ENCODE results near the gene STK31. TPM values are rescaled to one million over a fixed set of nuclear protein-coding genes. Genes with fewer than 3 reads are reported as not detected.
"Not testable (repeated sequence)": the region's sequence is repeated elsewhere in the genome, so short reads cannot be mapped to it uniquely, and the experiment has no call there.

Gene STK31
- total and polyA plus RNA-seq, 8 donors = 0.28 to 1.2 (median 0.71) TPM

- FAIRE-seq (no peak), DNase-seq (no peak), ATAC-seq (no peak)
- H3K4me3 ChIP-seq = no peak overlapping the region
- H3K9me3 ChIP-seq = no peaks in the 10 kb centered on the region
- intact Hi-C loops (cut with DNase I) = no loop called here
- TF ChIP-seq CTCF (IDR thresholded peaks at IDR 0.05) = no peak
- H3K4me1 ChIP-seq = no peaks in the 10 kb centered on the region
- no peaks in the 10 kb centered on the region for H3K27me3 ChIP-seq
- 64 to 73% methylated on average over 1 of the region's 1 CpG for WGBS, 2 donors
- no peaks in the 10 kb centered on the region for H3K36me3 ChIP-seq
- H3K27ac ChIP-seq = no peak overlapping the region
Observed at GRCh38 chr7:23751852-23752251, 41.8 kb downstream of the STK31 start.

GRCh38 chr7:23758839-23759238 is 48.8 kb downstream of the STK31 start:
- H3K27me3 ChIP-seq; intact Hi-C loops (cut with DNase I); FAIRE-seq; H3K4me3 ChIP-seq; DNase-seq; H3K36me3 ChIP-seq; H3K9me3 ChIP-seq: not testable (repeated sequence)
- H3K4me1 ChIP-seq = peaks cover 10 to 19% (median 18%) of the 10 kb centered on the region in 3 donors
- peak overlapping the region in 1 of 4 donors; percentile 69 for H3K27ac ChIP-seq
- ATAC-seq = peak; percentile 41 to 79 (median 67)
- 67 to 74% methylated on average over 3 of the region's 3 CpGs for WGBS, 2 donors

GRCh38 chr7:23759671-23760391 is 49.8 kb downstream of the STK31 start:
- H3K4me3 ChIP-seq = no peak overlapping the region
- ATAC-seq (peak; percentile 92 to 99 (median 97)), FAIRE-seq (no peak), DNase-seq (peak in 3 of 6 donors; percentile 24 to 52 (median 32))
- no peak for TF ChIP-seq CTCF (IDR thresholded peaks at IDR 0.05)
- intact Hi-C loops (cut with DNase I) = no loop called here
- H3K27me3 ChIP-seq = no peaks in the 10 kb centered on the region
- H3K36me3 ChIP-seq = no peaks in the 10 kb centered on the region
- peak overlapping the region in 3 of 4 donors; percentile 35 to 83 (median 69) for H3K27ac ChIP-seq
- no peaks in the 10 kb centered on the region for H3K9me3 ChIP-seq
- peaks cover 10 to 19% (median 18%) of the 10 kb centered on the region in 3 donors for H3K4me1 ChIP-seq

GRCh38 chr7:23765943-23766342 is 55.9 kb downstream of the STK31 start:
- TF ChIP-seq CTCF (IDR thresholded peaks at IDR 0.05) = no peak
- no peaks in the 10 kb centered on the region for H3K27me3 ChIP-seq
- no peaks in the 10 kb centered on the region for H3K9me3 ChIP-seq
- H3K27ac ChIP-seq = no peak overlapping the region
- H3K4me1 ChIP-seq = peaks cover 0 to 3% (median 2%) of the 10 kb centered on the region in 3 donors
- H3K36me3 ChIP-seq = no peaks in the 10 kb centered on the region
- no peak overlapping the region for H3K4me3 ChIP-seq
- ATAC-seq (no peak), DNase-seq (no peak), FAIRE-seq (no peak)
- intact Hi-C loops (cut with DNase I) = no loop called here
- 38 to 44% methylated on average over 3 of the region's 3 CpGs for WGBS, 2 donors

GRCh38 chr7:23767514-23767913 is 57.5 kb downstream of the STK31 start:
- Histone ChIP-seq H3K4me1 (no peaks in the 10 kb centered on the region), H3K27me3 (no peaks in the 10 kb centered on the region), H3K36me3 (no peaks in the 10 kb centered on the region), H3K4me3 (no peak overlapping the region), H3K9me3 (no peaks in the 10 kb centered on the region), H3K27ac (no peak overlapping the region)
- ATAC-seq (no peak), FAIRE-seq (no peak), DNase-seq (no peak)
- intact Hi-C loops (cut with DNase I) = no loop called here
- TF ChIP-seq CTCF (IDR thresholded peaks at IDR 0.05) = no peak
